DMS 273 (cell line): Measurements from ENCODE around the gene PLCD4.
A peak's percentile ranks its signal among the peaks of the same experiment; 100 is the strongest.

Source experiments
- DNase-seq: peaks from one replicate; lab custom pipeline; 2025; ENCODE audit not compliant: unreplicated experiment; lab: John Stamatoyannopoulos, UW

PLCD4 gene

GRCh38 chr2:218607436-218608115 is at the start of gene PLCD4:
TSS of gene PLCD4 (plus strand) at chr2:218607899. CDS start at chr2:218615740, 7,841 bp downstream.
- DNase-seq: peak; percentile 66

GRCh38 chr2:218557941-218558340 is 49.8 kb upstream of the PLCD4 start:
- DNase-seq: no peak

GRCh38 chr2:218558986-218559385 is 48.7 kb upstream of the PLCD4 start:
- DNase-seq: no peak

DNA sequence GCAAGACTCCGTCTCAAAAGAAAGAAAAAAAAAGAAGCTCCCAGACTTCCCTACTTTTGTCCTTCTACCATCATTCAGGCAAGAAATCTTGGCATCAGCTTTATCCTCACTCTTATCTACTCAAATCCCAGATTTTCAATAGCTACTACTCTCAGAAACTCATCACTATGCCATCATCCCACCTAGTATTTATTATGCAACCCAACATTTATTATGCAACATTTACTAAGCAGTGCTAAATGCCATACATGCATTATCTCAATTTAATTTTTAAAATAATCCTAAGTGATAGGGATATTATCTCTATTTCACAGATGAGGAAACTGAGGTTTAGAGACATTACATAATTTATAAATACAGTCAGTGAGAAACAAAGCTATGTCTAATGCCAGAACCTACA is 43.6 kb upstream of the PLCD4 start:
- no peak for DNase-seq

GRCh38 chr2:218566296-218566695 is 41.4 kb upstream of the PLCD4 start:
- no peak for DNase-seq

DNA sequence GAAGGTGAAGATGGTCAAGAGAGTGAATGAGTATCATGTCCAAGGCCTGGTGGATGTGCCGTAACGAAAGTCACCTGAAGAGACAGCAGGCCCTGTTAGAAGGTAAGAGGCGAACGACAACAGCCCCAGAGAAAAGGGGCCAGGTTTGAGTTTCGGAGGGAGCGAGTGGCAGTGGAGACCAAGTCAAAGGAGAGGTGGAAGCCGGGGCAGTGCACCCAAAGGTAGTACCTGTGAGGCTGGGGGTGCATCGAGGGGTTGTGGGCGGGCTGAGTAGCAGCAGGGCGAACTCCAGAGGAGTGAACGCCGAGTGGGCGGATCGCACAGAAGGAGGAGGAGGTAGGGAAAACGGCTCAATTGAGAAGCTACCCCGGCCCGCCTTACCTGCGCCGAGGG is 39.9 kb upstream of the PLCD4 start:
- peak; percentile 87 for DNase-seq

GRCh38 chr2:218568190-218569037 is 39.3 kb upstream of the PLCD4 start, which contains the start of the genes CNOT9 and USP37:
TSS of gene CNOT9 (plus strand) at chr2:218568839. CDS start at chr2:218568955, 116 bp downstream.
TSS of gene USP37 (minus strand) at chr2:218568351. CDS start at chr2:218558653, 9,698 bp downstream.
- DNase-seq: peak; percentile 99

DNA sequence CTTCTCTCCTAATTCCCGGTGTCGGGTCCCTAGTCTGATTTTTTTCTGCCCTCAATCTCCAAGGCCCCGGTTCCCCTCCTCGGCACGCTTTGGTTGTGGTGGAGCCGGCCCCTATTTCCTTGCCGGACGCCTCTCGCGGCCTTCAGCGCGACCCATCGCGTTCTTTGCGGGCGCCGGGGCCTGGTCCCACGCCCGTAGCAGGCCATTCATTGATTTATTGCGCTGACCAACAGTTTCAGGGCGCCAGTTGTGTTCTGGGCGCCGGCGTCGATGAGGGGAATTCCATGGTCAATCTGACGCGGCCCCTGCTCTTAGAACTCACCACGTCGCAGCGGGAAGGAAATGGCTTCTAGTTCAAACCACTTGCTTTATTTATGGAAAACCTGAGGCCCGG is 38.7 kb upstream of the PLCD4 start:
- peak; percentile 78 for DNase-seq

- peak; percentile 35 for DNase-seq
These were observed 37.8 kb upstream of the PLCD4 start for GRCh38 chr2:218569661-218570500.

DNA sequence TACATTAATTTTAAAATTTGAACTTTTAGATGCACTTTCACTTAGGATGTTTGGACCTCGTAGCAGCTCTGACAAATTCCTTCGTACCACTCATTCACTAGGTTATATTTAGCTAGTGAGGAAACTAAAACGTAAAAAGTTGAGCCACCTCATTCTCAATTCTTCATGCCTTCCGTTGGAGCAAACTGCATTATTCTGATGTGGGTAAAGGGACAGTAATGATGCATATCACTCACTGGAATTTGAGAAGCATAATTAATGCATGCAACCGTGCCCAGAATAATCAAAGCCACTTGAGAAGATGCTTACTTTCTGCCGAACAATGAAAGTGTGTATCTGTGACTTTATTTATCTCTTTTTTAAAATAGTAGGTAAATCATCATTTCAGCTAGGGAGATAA is 36.8 kb upstream of the PLCD4 start:
- peak; percentile 11 for DNase-seq

GRCh38 chr2:218576854-218577253 is 30.8 kb upstream of the PLCD4 start:
- no peak for DNase-seq

DNA sequence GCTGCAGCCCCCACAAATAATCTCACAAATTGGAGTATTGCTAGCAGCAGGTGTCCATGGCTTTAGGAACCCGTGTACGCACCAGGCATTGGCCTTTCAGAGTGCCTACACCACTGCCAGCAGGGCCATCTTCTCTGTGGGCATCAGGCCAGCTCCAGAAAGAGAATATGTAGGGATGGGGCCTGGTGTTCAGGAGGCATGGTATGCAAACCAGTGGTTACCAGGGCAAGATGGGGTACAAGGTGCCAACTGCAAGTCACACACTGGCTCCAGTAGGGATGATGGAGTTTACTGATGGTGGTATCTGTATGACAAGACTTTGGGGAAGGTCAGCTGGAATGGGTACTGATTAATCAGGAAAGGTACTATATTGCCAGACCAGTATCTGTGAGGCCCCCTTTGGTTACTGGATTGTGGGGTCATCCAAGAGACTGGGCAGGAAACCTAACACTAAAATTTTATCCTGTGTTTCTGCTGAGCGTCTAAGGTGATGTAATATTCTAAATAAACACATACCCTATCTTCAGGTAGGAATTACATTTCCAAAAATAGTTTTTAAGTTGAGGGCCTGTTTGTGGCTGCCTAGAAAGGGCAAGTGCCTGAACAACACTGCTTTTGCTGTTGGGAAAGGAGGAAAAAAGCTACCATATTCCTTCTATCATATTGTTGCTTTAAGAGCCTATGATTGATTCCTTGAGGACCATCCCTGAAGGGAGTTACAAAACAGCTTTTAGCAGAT is 30.0 kb upstream of the PLCD4 start:
- DNase-seq: peak; percentile 8

DNA sequence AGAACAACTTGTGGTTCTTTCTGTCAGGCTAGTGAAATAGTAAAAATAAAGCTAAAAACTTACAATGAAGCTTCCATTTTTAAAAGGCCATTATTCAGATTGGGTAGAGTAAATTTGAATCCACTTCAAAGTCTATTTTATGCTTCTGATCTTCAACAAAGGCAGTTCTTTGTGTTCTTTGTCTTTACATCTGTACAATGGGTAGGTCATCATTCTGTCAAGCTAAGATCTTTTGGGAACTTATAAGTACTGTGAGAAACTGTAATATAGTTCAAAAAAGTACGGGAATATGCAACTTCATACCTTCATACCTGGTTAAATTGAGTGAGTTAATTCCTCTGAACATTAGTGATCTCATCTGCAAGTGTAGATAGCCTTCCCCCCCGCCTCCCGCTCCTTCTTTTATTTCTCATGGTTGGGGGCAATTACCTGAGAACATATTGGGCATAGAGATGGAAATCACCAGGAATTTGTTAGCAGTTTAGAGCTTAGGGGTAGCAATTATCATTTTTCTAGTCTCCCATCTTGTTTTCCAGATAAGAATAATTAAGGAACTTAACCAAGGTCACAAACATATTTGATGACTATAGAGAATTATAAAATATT is 29.3 kb upstream of the PLCD4 start:
- DNase-seq: no peak

- no peak for DNase-seq
These were observed 25.6 kb upstream of the PLCD4 start for GRCh38 chr2:218582076-218582475.

GRCh38 chr2:218583983-218584850 is 23.5 kb upstream of the PLCD4 start:
- DNase-seq: peak; percentile 27

DNA sequence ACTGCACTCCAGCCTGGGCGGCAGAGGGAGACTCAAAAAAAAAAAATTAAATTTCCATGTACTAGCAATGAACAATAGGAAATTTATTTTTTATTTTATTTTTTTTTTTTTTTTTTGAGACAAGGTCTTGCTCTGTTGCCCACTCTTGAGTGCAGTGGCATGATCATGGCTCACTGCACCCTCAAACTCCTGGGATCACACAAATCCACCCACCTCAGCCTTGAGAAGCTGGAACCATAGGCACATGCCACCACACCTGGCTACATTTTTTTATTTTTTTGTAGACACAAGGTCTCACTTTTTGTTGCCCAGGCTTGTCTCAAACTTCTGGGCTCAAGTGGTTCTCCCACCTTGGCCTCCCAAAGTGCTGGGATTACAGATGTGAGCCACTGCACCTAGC is 22.2 kb upstream of the PLCD4 start:
- no peak for DNase-seq

GRCh38 chr2:218605432-218605831 is 2.3 kb upstream of the PLCD4 start:
- DNase-seq: peak; percentile 99

DNA sequence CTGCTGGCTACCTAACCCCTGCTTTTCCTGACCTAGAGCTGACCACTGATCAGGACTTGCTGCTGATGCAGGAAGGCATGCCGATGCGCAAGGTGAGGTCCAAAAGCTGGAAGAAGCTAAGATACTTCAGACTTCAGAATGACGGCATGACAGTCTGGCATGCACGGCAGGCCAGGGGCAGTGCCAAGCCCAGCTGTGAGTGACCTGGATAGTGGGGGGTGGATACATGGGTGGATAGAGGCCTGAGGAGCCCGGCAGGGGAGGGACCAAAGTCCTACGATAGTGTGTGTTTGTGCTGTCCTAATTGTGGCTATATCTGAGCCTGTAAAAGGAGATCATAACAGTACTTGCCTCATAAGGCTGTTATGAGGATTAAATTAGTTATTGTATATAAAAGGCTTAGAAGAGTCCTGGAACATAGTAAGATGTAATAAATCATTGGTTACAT is 8.2 kb downstream of the PLCD4 start:
- no peak for DNase-seq
